GM18526 (cell line): ENCODE data around the gene FIGNL1.

Source experiments
- POLR2A ChIP-seq: IDR thresholded peaks from 3 replicates; pipeline ENCODE4 v1.6.1; 2011; ENCODE audit not compliant: insufficient read length; ENCODE audit errors: extremely low read depth

FIGNL1 gene

DNA sequence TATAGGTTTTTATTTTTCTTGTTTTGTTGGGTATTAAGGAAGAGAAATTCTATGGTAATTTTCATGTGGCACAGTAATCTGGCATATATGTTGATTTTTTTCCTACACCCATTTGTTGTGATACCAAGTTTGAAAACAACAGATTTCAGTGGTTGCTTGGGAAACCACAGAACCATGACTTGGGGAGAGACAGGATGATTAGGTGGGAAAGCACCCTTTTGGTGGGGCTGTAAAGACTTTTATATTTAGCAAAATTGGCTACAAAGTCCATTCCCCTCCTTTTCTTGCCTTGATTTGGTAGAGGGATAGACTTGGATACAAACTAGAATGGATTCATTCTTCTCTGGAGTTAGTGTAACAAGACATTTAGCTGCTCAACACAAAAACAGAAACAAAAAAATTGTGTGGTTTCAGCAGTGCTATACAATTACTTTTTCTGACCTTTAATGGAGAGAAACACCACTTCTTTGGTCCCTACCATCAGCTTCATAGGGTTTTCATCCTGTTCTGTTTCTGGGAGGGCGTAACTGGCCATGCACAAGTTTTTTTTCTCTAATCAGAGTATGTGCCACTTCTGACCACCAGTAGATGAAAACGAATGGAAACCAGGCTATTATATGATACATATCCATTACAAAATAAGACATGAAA is 52.7 kb downstream of the FIGNL1 start:
- TF ChIP-seq POLR2A = no peak

DNA sequence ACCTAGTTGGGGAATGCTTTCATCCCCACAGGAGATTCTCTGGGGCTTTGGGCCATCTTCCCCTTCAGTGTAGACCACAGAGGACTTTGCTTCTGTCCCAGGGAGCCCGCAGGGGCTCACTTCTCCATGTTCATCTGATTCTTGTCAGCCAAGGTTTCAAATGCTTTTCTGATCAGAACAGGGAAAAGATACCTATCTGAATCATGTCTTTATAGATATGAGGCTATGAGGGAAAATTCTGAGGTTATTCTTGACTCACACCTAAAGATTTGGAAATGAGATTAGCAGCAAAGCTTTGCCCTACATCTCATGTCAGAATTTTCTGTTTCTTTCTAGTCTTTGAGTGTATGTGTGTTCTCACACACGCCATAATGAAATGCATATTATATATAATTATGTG is 53.3 kb downstream of the FIGNL1 start:
- TF ChIP-seq POLR2A = no peak

DNA sequence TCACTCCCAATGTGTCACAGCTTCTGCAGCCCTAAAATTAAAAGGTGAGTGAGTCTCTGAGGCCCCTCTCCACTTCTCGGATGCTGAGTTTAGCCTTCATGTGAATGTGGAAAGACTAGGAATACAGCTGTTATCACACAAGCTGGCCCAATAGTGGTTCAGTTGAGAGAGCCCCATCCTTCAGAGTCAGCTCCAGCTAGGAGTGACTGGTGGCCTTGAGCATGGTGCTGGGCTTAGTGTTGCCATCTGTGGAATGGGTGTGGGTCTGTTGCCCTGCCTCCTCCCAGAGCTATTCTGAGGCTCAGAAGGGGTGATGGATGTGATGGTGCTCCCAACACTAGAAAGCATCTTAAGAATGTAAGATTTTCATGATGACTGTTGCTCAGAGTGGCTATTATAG is 55.8 kb downstream of the FIGNL1 start:
- TF ChIP-seq POLR2A = no peak
